ENCODE results near the gene TUBGCP2.

TUBGCP2 gene

GRCh38 chr10:133285217-133285616, 23.5 kb downstream of the TUBGCP2 start:
- no peak for DNase-seq (ENCODE audit: low read depth)
- H3K4me3 ChIP-seq (ENCODE audit: low read depth, low read length), result no peak overlapping the region

- no peak for DNase-seq (ENCODE audit: low read depth)
- H3K4me3 ChIP-seq (ENCODE audit: low read depth, low read length), result no peak overlapping the region
Observed at GRCh38 chr10:133283931-133284330, 24.7 kb downstream of the TUBGCP2 start.

DNA sequence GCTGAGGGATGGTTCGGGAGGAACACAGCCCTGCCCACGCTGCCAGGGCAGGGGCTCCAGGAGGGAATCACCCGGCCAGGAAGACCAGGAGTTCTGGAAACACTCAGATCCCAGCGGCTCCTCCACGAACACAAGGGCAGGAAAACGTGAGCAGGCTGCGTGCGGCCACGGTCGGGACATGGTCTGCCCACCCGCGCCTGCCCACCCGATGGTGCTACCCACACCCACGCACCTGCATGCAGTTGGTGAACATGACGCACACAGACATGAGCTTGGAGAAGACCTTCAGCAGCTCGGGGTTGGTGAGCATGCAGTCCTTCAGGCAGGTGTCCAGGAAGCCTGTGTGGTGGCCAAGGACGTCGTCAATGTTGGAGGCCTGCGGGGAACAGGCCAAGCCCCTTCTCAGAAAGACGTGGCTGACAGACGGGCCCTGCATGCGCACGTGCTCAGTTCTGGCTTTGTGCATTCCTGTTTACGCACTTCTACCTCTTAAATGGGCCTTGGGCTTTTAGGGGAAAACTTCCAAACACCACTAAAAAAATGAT, 25.8 kb downstream of the TUBGCP2 start:
- DNase-seq (ENCODE audit: low read depth), result no peak
- H3K4me3 ChIP-seq (ENCODE audit: low read depth, low read length), result no peak overlapping the region

DNA sequence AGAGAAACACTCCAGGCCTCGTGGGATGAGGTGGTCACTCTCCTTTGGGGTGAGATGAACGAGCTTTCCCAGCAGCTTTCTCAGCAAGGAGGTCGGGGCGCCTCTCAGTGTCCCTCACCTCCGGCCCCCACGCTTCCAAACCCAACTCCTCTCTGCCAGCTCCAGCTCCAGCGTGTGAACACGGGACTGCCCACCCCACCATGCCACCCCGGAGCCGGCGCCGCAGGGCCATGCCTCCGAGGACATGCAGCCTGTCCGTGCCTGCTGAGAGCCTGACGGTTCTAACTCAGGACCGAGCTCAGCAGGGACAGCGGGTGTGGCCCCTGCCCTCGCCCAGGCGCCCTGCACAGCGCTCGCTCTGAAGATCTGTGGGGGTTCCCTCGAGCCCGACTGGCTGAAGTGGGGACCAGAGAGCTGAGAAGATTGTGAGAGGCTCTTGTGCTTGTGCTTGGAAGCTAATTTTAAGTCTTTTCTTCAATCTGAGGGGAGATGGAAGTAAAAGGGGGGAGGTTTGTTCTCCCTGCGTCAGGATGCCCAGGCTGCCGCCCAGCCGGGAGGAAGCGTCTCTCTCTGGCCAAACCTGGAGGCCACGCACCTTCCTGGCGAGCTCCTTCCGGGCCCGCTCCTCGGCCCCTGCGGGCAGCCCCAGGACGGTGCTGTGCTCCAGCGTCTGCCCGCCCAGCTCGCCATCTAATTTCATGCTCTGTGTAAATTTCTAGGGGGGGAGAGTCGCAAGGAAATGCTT, 26.9 kb downstream of the TUBGCP2 start:
- no peak for DNase-seq (ENCODE audit: low read depth)
- H3K4me3 ChIP-seq (ENCODE audit: low read depth, low read length), result no peak overlapping the region

DNA sequence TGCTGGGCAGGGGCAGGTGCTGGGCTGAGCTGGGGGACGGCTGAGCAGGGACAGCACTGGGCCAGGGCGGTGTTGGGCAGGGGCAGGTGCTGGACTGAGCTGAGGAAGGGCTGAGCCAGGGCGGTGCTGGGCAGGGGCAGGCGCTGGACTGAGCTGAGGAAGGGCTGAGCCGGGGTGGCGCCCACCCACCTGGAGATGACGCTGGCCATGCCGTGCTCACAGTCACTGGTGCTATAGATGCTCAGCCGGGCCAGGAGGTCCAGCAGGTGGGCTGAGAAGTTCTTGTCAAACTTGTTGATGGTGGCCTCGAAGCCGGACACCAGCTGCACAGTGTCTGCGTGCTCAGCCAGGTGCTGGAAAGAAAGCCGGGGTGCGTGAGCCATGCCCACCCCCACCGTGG, 27.6 kb downstream of the TUBGCP2 start:
- no peak overlapping the region for H3K4me3 ChIP-seq (ENCODE audit: low read depth, low read length)
- no peak for DNase-seq (ENCODE audit: low read depth)

DNA sequence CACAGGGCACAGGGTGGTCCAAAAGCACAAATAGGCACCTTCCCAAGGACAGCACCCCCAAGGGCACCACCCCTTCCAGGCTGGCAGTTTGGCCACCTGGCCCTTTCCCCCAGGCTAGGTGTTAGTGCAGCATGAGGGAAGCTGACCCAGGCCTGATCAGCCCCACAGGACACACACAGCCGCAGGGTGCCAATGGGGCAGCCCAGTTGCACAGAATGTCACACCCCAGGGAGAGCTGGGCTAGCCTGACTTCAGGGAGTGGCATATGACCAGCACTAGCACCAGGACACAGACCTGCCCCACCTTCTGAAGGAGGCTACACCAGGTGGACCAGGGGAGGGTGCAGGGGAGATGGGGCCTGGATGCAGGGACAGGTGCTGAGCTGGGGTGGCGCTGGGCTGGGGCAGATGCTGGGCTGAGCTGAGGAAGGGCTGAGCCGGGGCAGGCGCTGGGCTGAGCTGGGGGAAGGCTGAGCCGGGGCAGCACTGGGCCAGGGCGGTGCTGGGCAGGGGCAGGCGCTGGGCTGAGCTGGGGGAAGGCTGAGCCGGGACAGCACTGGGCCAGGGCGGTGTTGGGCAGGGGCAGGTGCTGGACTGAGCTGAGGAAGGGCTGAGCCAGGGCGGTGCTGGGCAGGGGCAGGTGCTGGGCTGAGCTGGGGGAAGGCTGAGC, 28.1 kb downstream of the TUBGCP2 start:
- no peak for DNase-seq (ENCODE audit: low read depth)
- H3K4me3 ChIP-seq (ENCODE audit: low read depth, low read length), result no peak overlapping the region

DNA sequence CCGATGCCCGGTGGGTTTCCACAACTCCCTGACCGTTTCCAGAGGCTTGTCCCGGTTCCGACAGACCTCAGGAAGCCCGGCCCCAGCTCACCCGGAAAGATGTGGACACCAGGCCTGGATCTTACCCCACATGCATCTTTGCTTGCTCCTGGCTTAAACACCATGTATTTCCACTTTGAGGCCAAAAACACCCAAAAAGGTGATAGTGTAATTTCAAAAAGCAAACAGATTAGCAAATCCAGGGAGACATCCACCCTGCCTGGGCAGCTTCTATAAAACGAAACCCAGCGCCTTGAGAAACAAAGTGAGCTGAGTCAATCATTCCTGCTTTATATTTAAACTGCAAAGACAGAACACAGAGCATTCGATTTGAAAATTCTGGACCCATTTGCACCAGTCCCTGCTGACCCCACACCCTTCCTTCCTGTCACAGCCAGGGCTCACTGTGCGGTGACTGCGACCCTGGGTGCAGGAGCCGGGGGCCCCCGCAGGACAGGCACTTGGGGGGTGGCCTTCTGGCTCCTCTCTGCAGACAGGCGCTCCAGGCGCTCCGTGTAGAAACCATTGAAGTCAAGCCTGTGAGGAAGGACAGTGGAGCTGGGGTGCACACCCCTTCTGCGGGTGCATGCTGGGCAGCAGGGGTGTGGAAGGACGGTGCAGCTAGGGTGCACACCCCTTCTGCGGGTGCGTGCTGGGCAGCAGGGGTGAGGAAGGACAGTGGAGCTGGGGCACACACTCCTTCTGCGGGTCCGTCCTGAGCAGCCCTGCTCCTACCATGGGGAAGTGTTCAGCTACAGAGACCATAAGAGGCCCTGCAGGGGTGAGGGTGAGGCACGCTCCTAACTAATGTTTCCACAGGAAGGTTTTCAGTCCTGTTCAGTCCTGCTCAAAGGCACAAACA, 29.1 kb downstream of the TUBGCP2 start:
- no peak overlapping the region for H3K4me3 ChIP-seq (ENCODE audit: low read depth, low read length)
- DNase-seq (ENCODE audit: low read depth), result no peak

GRCh38 chr10:133278577-133279265, 30.0 kb downstream of the TUBGCP2 start:
- DNase-seq (ENCODE audit: low read depth), result no peak
- no peak overlapping the region for H3K4me3 ChIP-seq (ENCODE audit: low read depth, low read length)

DNA sequence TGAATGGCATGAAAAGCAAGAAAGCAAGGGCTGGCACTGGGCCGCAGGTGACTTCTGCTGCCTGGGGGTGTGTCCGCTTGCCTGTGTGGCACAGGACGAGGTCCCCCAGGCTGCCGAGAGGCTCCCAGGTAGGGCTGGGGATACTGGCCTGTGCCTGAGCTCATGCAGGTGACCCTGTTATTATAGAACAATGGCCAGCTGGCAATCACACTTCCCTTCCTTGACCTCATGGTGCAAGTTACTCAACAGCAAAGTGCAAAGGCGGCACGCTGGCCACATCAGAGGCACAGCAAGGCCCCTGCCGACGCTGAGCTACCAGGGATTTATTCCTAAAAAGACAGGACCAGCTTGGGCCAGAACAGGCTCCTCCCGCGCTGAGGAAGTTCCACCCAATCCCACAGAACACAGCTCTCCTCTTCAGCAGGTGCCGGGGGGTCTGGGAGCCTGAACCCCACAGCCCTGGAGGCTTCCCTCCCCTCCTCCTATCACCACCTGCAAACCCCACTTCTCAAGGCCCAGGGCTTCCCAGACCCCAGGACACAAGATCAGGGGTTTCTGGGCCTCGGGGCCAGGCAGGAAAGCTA, 30.6 kb downstream of the TUBGCP2 start:
- H3K4me3 ChIP-seq (ENCODE audit: low read depth, low read length), result no peak overlapping the region
- no peak for DNase-seq (ENCODE audit: low read depth)

GRCh38 chr10:133277277-133277992, 31.2 kb downstream of the TUBGCP2 start:
- H3K4me3 ChIP-seq (ENCODE audit: low read depth, low read length), result no peak overlapping the region
- no peak for DNase-seq (ENCODE audit: low read depth)

- H3K4me3 ChIP-seq (ENCODE audit: low read depth, low read length), result no peak within 1 kb of the TSS
Observed at GRCh38 chr10:133276435-133277201, 32.1 kb downstream of the TUBGCP2 start, which contains the start of gene ADAM8. ADAM8 (minus strand) TSS chr10:133276868; CDS start chr10:133276817, 51 bp downstream.

GRCh38 chr10:133276100-133276434, 32.6 kb downstream of the TUBGCP2 start:
- H3K4me3 ChIP-seq (ENCODE audit: low read depth, low read length), result no peak overlapping the region
- no peak for DNase-seq (ENCODE audit: low read depth)

More at GRCh38 chr10:133276435-133277201, 32.1 kb downstream of the TUBGCP2 start, which contains the start of gene ADAM8:
- DNase-seq (ENCODE audit: low read depth), result no peak

GRCh38 chr10:133275684-133276092, 33.0 kb downstream of the TUBGCP2 start:
- DNase-seq (ENCODE audit: low read depth), result no peak
- H3K4me3 ChIP-seq (ENCODE audit: low read depth, low read length), result no peak overlapping the region

- no peak for DNase-seq (ENCODE audit: low read depth)
- no peak overlapping the region for H3K4me3 ChIP-seq (ENCODE audit: low read depth, low read length)
Observed at GRCh38 chr10:133274751-133275683, 33.7 kb downstream of the TUBGCP2 start.

DNA sequence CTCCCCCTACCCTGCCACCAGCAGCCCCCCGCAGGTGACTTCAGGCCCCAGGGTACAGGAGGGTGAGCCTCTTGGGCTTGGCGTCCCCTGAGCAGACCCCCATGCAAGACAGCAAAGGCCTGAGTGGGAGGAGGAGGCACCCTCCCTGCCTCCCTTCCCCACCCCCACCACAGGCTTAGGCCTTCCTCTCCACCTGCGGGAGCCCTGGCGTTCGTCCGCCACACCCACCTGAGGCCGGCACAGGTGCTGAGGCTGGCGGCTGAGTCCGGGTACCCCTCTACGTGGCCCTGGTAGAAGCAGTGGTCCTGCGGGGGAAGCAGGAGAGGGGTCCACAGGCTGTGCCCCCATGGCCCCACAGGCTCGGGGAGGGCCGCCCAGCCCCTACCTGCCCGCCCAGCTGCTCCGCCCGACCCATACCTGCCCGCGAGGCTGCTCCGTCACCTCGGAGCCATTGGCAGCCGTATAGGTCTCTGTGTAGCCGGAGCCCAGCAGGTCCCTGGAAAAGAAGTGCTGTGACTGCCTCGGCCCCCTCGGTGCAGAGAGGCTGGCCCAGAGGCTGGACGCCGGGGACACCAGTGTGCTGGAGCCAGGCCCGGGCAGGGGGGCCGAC, 35.0 kb downstream of the TUBGCP2 start:
- DNase-seq (ENCODE audit: low read depth), result no peak
- H3K4me3 ChIP-seq (ENCODE audit: low read depth, low read length), result no peak overlapping the region

DNA sequence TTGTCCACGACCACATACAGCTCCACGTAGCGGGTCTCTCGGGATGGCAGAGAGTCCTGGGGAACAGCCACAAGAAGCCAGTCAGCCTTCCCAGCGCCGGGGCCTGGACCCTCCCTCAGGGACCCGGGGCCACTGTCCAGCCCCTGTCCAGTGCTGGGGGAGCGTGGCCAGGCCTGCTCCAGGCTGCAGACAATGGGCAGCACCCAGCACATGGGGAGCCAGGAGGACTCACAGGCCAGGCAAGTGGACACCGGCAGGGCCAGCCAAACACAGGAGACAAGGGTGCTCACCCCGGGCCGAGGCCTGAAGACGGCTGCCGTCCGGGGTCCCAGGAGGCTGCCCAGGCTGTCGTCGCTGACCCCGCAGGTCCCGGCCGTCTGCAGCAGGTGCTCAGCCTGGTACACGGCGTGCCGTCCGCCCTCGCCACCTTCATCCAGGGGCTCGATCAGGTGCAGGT, 35.7 kb downstream of the TUBGCP2 start:
- no peak for DNase-seq (ENCODE audit: low read depth)
- no peak overlapping the region for H3K4me3 ChIP-seq (ENCODE audit: low read depth, low read length)

Measured in skeletal muscle cell (primary cell).